Activated CD4-positive, alpha-beta T cell treated with anti-CD3 and anti-CD28 coated beads for 24 hours (primary cell): ENCODE results near the gene C1orf35.

Source experiments
- DNase-seq, 2 donors: peaks; one replicate each; pipeline ENCODE4 v3.0.0-alpha.2; 2020; ENCODE audit warnings: low read depth in 2 of 2

The C1orf35 gene

DNA sequence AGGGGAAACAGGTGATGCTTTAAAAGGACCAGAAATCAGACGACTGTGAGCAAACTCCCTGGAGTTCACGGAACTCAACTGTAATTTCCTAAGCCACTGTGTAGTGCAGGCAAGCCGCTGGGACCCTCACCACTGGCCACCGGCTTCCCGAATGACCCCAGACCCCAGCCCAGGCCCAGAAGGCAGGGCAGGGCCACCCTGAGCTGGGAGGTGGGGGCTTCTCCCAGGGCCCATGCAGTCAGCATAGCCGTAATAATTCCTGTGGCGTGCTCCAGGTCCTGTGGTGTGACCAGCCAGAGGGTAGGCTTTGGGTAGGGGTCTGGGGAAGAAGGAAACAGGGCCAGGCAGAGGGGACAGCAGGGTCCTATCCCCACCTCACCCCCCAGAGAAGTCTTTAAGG lies 24.1 kb downstream of the C1orf35 start:
- DNase-seq = no peak

DNA sequence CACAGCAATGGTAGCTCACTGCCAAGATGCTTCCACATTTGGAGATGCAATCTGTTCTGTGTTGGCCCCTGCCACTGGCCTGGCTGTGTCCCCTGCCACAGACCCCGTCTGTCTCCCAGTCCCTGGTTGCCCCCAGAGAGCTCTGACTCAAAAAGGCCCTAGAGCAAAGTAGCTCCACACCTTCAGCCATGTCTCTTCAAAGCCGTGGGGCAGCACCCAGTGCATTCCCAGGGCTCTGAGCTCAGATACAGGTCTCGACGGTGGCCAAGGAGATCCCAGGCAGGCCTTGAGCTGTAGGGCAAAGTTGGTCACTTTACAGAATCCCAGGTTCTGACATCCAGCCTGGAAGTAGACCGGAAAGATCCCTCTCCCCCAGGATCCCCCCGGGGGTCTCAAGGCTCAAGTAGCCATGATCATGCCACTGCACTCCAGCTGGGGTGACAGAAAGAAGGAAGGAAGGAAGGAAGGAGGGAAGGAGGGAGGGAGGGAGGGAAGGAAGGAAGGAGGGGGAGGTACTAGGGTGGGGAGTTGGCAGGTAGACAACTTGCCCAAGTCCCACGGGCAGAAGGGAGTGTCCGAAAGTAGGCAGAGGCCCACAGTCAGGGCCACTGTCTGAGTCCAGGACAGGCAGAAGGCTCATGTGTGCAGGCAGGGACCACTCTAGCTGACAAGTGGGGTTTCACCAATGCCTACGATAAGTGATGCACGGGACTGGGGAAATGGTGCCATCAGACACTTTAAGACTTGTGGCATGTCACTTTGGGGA lies 25.4 kb downstream of the C1orf35 start:
- DNase-seq = no peak

DNA sequence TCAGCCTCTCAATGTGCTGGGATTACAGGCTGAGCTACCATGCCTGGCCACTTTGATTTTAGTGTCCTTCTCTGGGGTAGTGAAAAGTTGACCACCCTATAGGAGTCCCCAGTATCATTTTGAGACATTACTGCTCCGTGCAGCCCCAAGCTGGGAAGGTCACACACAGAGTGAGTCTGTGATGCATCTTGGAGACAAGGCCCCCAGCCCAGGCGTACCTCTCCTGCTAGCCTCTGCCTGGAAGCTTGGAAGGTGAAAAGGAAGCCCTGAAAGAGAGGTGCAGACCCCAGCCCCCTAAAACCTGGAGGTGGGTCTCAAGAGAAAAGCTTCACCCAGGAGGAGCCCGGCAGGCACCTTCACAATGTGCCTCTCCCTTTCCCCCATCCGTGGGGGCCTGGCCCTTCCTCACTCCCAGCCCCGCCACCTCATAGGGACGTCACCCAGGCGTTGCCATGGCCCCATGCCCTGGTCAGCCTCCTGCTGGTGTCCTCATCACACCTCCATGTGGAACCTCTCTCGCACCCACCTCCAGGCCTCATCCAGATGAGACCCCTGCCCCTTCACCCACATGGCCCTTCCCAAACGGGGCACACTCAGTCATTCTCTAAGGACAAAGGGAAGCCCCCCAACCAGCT lies 26.2 kb downstream of the C1orf35 start:
- no peak for DNase-seq

DNA sequence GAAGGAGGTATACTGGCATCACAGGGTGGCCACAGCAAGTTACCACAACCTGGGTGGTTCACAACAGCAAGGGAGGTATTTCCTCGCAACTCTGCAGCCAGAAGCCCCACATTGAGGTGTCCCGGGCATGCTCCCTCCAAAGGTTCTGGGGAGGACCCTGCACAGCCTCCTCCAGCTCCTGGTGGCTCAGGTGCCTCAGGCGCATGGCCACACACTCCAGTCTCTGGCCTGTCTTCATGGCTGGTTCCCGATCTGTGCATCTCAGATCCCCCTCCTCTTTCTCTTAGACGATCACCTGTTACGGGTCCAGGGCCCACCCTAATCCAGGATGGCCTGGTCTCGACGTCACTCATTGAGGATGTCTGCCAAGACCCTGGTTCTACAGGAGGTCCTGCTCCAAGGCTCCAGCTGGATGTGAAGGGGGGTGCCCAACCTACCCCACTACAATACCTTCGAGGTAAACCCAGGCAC lies 27.3 kb downstream of the C1orf35 start:
- no peak for DNase-seq

DNA sequence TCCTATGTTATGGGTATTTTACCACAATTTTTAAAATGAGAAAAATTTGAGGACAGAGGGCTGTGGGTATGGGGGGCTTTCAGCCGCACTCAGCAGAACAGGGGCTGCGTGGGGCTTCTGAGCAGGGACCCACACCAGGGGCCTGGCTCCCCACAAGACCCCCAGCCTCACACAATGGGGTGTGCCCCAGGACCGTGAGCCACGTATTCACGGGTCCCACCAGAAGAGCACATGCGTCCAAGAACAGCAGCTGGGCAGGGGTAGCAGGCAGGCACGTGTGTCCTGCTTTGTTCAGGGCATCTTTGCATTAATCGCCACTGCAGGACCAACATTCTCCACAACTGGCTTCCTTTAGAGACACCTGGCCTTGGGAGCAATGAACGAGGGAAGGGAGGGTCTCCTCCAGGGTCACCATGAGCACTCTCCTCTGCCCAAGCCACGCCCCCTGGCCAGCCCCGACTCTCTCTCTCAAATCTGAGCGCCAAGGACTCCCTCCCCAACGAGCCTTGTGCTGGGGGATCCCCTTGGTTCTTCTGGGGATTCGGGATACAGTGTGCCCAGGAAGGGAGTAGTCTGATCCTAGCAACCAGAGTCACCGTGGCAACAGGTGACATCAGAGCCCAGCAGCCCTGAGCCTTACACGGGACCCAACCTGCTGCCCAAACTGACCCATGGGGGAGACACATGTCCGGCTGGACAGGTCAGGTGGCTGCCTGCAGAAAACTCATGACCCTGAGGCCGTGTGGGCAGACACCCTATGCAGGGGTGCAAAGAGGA lies 28.0 kb downstream of the C1orf35 start:
- DNase-seq = no peak

DNA sequence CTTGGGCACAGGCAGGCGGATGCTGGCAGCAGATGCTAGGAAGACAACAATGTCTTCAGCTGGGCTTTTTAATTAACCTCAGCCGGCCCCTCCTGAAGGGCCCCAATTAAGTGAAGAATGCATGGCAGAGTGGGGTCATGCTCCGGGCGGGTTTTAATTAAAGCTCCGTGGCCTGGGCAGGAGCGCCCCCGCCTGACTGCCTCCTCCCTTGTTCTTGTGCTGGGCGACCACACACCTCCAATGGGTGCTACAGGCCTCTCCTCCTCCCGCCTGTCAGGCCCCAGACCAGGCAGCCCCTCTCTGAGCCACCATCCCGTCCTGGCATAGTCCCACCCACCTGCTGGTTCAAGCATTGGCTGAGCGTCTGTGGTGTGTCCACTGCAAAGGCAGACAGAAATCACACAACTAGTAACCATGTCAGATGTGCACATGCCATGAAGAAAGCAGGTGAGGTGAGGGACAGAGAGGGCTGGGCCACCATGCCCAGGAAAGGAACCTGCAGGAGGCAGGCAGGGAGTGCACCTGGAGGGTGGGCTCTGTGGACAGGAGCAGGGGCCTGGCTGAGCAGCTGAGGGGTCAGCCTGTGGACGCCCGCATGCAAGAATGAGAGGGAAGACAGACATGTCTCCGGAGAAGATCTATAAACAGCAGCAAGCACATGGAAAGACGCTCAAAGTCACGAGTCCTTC lies 29.1 kb downstream of the C1orf35 start:
- no peak for DNase-seq

DNA sequence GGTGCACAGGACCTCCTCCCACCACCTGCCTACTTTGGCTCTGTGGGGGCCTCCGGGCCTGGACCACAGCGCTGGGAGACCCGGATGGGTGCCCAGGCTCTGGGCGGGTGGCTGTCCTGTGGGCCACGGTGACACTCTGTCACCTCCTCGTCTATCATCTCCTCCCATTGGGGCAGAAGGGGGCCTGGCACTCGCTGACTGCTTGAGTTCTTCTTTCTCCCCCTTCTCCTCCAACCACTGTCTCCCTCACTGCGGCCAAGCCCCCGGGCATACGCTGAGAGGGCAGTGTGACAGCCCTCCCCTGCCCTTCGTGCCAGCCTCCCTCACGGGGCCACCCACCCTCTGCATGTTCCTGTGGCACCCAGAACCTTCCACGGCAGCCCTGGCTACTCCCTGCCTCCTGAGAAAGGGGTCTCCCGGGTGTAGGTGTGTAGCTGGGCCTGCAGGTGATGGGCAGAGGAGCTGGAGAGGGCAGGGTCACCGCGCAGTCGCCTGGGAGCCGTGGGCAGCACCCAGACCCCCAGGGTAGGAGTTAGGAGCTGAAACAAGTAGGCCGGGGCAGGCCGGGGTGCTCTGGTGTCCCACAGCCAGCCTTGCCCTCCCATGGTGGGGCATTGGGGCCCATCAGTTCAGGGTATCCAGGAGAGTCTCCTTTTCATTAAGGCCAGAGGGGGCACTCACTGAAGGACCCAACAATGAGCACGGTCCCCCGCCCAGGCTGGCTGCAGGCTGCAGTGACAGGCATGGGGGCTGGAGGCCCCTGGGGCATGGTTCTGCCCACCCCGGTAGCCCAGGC lies 29.9 kb downstream of the C1orf35 start:
- no peak for DNase-seq

DNA sequence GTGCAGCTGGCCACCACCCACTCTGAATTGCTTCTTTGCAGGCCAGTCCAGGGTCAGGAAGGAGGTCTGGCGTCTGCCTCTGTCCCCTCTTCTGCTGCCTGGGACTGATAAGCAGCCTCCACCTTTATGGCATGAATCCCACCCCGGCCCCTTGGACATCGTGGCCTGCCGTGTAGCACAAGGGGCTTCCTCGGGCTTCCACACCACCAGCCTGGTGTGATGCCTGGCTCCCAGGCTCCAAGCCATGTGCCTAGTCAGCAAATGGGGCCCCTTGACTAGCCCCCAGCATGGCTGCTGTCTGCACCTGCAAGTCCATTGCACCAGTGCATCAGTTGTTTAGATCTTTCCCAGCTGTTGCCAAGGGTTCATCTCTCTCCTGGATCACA lies 30.5 kb downstream of the C1orf35 start:
- DNase-seq = no peak

DNA sequence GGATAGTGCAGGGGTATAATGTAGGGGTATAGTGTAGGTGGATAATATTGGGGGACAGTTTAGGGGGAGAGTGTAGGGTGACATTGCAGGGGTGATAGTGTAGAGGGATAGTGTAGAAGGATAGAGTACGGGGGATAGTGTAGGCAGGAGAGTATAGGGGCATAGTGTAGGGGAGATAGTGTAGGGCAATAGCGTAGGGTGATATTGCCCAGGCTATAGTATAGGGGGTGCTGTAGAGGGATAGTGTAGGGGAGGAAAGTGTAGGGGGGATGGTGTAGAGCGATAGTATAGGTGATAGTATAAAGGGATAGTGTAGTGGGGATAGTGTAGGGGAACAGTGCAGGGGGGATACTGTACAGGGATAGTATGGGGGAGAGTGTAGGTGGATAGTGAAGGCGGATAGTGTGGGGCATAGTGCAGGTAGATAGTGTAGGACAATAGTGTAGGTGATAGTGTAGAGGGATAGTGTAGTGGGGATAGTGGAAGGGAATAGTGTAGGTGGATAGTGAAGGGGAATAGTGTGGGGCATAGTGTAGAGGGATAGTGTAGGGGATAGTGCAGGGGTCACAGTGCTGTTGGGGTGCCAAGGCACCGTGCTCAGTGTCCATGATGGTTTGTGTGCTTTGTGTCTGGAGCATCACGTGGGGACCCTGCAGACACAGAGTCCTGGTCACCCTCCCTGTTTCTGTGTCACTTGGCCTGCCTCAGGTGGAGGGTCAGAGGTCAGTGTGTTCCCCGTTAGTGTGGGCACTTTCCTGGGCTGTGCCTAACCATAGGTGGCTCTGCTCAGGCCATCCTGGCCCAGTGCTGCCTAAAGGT lies 31.1 kb downstream of the C1orf35 start:
- DNase-seq = no peak

DNA sequence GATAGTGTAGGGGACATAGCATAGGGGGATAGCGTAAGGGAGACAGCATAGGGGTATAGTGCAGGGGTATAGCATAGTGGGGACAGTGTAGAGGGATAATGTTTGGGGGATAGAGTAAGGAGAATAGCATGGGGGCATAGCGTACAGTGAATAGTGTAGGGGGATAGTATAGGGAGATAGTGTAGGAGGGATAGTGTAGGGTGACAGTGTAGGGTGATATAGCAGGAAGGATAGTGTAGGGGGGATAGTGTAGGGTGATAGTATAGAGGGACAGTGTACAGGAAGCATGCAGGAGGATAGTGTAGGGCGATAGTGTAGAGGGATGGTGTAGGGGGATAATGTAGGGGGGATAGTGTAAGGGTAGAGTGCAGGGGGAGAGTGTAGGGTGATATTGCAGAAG lies 32.3 kb downstream of the C1orf35 start:
- DNase-seq = no peak

DNA sequence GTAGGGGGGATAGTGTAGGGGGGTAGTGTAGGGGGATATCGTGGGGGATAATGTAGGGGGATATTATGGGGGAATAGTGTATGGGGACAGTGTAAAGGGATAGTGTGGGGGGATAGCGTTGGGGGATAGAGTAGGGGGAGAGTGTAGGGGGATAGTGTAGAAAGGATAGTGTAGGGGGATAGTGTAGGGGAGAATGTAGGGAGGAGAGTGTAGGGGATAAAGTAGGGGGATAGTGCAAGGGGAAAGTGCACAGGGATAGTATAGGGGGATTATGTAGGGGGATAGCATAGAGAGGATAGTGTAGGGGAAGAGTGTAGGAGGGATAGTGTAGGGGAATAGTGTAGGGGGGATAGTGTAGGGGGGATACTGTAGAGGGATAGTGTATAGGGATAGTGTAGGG lies 33.0 kb downstream of the C1orf35 start:
- no peak for DNase-seq

DNA sequence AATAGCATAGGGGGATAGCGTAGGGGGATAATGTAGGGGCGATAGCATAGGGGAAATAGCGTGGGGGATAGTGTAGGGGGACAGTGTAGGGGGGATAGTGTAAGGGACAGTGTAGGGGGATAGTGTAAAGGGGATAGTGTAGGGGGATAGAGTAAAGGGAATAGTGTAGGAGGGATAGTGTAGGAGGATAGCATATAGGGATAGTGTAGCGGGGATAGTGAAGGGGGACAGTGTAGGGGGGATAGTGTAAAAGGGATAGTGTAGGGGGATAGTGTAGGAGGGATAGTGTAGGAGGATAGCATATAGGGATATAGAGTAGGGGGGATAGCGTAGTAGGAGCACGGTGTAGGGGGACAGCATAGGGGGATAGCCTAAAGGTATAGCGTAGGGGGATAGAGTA lies 34.8 kb downstream of the C1orf35 start:
- no peak for DNase-seq

DNA sequence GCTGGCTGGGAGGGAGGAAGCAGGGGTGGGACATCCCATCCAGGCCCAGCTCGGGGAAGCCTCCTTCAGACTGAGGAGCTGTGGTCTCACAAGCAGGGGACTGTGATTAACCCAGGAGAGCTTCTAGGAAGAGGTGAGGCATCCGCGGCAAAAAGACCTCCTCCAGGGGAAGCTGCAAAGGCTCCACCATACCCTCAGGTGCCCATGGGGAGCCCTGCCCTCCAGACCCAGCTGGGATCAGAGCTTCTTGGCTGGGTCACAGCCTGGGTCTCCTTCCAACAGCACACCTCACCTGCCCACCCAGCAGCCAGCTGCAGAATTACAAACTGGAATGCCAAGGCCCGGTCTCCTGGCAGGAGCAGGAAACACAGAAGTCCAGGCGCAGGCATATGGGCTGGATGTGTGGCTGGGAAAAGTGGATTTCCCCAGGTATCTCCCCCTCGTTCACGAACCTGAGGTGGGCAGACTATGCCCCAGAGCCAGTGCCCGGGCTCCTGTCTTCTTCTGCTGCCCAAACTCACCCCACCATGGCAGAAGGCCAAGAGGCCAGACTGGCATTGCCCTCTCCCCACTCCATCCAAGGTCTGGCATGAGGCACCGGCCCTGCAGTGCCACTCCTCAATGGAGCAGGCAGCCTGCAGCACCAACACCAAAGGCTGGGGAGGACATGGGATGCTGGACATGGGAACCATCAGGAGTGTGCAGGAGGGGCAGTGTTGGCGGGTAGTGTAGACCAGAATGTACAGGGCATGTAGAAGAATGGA lies 36.1 kb downstream of the C1orf35 start:
- DNase-seq = no peak

DNA sequence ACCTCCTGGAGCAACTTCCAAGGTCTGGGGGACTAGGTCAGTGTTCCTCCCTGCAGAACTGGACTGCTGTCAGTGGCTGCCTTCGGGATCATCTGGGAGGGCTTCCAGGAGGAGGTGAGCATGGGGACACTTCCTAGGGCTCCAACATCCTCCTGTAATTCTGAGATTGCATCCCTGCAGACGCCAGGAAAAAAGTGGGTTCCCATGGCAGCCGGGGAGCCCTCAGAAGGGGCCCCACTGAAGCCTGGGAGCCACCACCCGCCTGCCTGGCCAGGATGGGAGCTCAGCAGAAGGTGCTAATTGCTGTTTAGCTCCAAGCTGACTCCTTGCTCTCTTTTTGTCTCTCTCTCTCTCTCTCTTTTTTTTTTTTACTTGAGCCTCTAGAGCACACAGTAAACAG lies 36.7 kb downstream of the C1orf35 start:
- DNase-seq = no peak

DNA sequence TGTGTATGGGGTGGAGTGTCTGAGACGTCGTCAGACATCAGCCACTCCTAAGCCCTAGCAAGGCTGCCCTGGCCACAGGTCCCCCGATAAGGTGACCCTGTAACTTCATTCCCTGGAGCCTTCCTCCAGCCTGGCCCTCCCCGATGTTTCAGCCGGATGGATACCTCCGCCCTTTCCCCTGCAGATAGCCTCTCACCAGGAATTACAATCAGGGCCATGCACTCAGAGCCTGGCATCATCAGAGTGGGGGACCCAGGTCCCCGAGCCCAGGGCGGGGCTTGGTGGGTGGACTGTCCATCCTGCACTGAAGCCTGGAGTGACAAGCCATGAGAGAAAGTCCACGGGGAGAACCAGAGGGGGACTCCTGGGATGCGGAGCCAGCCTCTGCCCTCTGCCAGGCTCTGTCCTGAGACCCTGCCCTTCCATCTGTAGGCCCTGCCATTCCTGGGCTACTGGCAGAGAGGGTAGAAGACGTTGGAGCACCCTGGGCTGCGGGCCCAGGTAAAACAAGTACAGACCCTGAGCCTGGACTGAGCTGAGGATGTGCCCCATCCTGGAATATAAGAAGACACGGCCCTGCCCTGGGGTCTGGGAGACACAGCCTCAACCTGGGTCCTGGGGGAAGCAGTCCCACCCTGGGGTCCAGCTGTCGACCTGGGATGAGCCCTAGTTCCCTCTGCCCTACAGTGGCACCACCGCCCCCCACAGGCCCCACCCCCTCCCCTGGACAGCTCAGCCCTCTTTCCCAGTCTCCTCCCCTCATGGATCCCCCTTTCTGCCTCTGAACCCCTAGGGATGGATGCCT lies 37.4 kb downstream of the C1orf35 start:
- no peak for DNase-seq

DNA sequence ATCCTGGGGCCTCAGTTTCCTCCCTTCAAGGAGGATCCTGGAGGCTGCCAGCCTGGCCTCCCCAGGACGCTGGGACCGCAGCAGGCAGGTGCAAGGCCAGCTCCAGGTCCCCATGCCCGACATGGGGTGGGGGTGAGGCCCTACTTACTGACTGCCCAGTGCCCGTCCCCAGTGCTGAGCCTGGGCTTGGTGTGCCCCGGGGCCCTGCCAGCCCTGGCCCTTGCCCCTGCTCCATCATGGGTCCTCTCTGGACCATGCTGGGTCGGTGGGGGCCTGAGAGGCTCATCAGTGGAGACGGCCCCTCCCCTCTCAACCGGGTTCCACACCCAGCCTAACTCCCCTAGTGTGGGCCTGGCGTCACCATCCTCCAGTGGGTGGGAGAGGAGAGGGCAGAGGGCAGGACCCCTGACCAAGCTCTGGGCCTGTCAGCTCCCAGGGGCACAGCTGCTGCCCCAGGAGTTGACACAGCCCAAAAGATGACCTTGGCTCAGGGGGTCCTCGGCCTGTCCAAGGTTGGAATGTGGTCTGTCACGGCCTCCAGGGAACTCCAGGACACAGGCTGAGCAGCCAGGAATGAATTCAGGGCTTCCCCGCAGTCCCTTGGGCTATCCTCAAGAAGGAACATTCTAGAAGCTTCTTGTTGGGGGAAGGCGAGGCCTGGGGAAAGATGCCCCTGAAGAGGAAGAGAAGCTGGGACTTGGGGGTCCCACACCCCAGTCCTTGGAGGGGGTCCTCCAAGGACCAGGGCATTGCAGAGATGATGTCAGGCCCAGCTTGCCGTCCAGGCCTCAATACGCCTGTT lies 38.2 kb downstream of the C1orf35 start:
- no peak for DNase-seq

DNA sequence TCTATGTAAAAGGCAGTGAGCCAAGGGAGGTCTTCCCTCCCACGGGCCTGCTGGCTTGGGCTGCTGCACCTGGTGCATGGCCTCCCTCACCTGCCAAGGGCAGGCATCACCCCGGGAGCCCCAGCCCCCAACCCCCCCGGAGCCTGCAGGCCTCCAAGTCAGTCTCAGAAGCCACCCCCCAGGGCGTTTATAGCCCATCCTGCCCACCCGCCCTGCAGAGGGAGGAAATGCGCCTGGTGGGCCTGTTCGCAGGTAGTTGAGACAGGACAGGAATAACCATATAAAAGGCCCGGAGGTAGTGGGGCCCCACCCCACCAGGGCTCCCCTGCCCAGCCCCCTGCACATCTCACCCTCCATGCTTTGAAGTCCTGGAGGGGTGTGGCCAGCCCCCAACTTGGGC lies 38.8 kb downstream of the C1orf35 start:
- no peak for DNase-seq
